ENCODE measurements around the gene PPP1R11.

DNA sequence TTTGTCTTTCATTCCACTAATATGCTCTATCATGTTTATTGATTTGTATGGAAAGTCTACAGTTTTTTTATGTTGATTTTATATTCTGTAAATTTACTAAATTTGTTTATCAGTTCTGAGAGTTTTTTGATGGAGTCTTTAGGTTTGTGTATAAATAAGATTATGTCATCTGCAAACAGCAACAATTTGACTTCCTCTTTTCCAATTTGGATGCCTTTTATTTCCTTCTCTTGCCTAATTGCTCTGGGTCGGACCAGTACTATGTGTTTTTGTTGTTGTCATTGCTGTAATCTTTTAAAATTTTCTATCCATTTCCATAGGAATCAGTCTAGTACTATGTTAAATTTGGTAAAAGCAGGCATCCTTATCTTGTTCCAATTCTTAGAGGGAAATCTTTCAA is 37.4 kb upstream of the PPP1R11 start:
- TF ChIP-seq POLR2A (IDR thresholded peaks at IDR 0.05): no peak
- TF ChIP-seq, protein P1, sequence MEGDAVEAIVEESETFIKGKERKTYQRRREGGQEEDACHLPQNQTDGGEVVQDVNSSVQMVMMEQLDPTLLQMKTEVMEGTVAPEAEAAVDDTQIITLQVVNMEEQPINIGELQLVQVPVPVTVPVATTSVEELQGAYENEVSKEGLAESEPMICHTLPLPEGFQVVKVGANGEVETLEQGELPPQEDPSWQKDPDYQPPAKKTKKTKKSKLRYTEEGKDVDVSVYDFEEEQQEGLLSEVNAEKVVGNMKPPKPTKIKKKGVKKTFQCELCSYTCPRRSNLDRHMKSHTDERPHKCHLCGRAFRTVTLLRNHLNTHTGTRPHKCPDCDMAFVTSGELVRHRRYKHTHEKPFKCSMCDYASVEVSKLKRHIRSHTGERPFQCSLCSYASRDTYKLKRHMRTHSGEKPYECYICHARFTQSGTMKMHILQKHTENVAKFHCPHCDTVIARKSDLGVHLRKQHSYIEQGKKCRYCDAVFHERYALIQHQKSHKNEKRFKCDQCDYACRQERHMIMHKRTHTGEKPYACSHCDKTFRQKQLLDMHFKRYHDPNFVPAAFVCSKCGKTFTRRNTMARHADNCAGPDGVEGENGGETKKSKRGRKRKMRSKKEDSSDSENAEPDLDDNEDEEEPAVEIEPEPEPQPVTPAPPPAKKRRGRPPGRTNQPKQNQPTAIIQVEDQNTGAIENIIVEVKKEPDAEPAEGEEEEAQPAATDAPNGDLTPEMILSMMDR (IDR thresholded peaks at IDR 0.05): no peak

All from body of pancreas (tissue), 4 donors.